H1 (cell line): ENCODE measurements around the gene DRAXIN. TPM values are rescaled to one million over a fixed set of nuclear protein-coding genes. Genes with fewer than 3 reads are reported as not detected.

Source experiments
- CTCF ChIA-PET: fragments of 300-600 bp; sonication (Branson Sonifier 250); formaldehyde crosslinking; loops from one replicate; lab custom pipeline; 2021; ENCODE audit not compliant: partially characterized antibody; lab: Charles Lee
- POLR2A ChIA-PET: fragments of 300-600 bp; sonication (Branson Sonifier 250); formaldehyde crosslinking; loops from one replicate; lab custom pipeline; 2021; ENCODE audit warnings: inconsistent platforms; ENCODE audit not compliant: partially characterized antibody; lab: Charles Lee
- DNase-seq, 2 experiments: peaks; one replicate each; pipeline versions ENCODE4 v3.0.0 to v3.0.0-alpha.2; 2010 to 2022; ENCODE audit warnings: low spot score in 2 of 2, low read depth in 1 of 2, mixed read lengths in 1 of 2
- FAIRE-seq: peaks from 2 replicates; lab custom pipeline; 2011; peaks lifted over from hg19 to GRCh38; lab: Jason Lieb, UNC
- H2AFZ ChIP-seq: 2 replicates; pipeline ENCODE4 v1.8.1; 2012; ENCODE audit warnings: low read length, inconsistent platforms
- H2AK5ac ChIP-seq: 2 replicates; pipeline ENCODE4 v1.6.1; 2013; ENCODE audit warnings: low read depth, low read length
- H2BK120ac ChIP-seq: replicated peaks from 2 replicates; pipeline ENCODE3; 2013; ENCODE audit warnings: low read depth, low read length, inconsistent platforms
- H2BK12ac ChIP-seq: 2 replicates; pipeline ENCODE4 v1.6.1; 2013; ENCODE audit warnings: low read depth, low read length
- H2BK15ac ChIP-seq: 2 replicates; pipeline ENCODE4 v1.6.1; 2013; ENCODE audit warnings: low read length
- H2BK20ac ChIP-seq: 2 replicates; pipeline ENCODE4 v1.6.1; 2013; ENCODE audit warnings: low read length
- H2BK5ac ChIP-seq: 2 replicates; pipeline ENCODE4 v1.6.1; 2013; ENCODE audit warnings: low read depth, low read length
- H3K14ac ChIP-seq: 2 replicates; pipeline ENCODE4 v1.6.1; 2013; ENCODE audit warnings: inconsistent platforms; ENCODE audit not compliant: insufficient read length
- H3K18ac ChIP-seq: 2 replicates; pipeline ENCODE4 v1.6.1; 2013; ENCODE audit warnings: low read length; ENCODE audit errors: extremely low read depth
- H3K23ac ChIP-seq: 2 replicates; pipeline ENCODE4 v1.6.1; 2013; ENCODE audit warnings: inconsistent platforms; ENCODE audit not compliant: insufficient read length
- H3K23me2 ChIP-seq: 2 replicates; pipeline ENCODE4 v1.6.1; 2013; ENCODE audit warnings: low read depth, low read length
- H3K27ac ChIP-seq: 2 replicates; pipeline ENCODE4 v1.6.1; 2011; ENCODE audit warnings: low read depth, low read length, inconsistent platforms
- H3K27me3 ChIP-seq, 4 experiments: replicated peaks in 1 of 4; 1 replicate in 1 of 4; 2 replicates in 3 of 4; pipeline versions ENCODE4 v1.6.1 to v1.8.1; 2011 to 2013; ENCODE audit warnings: low read length in 3 of 4, mild to moderate bottlenecking in 3 of 4, inconsistent platforms in 2 of 4, mixed read lengths in 2 of 4, moderate library complexity in 1 of 4; ENCODE audit not compliant: control insufficient read depth in 3 of 4, insufficient read depth in 3 of 4; ENCODE audit errors: extremely low read depth in 1 of 4
- H3K36me3 ChIP-seq, 4 experiments: 2 replicates each; pipeline versions ENCODE4 v1.6.1 to v1.8.1; 2011 to 2013; ENCODE audit warnings: mild to moderate bottlenecking in 4 of 4, low read length in 3 of 4, moderate library complexity in 2 of 4, control low read depth in 1 of 4, inconsistent platforms in 1 of 4; ENCODE audit not compliant: insufficient read depth in 4 of 4, control insufficient read depth in 2 of 4
- H3K4ac ChIP-seq: replicated peaks from 2 replicates; pipeline ENCODE3; 2013; ENCODE audit warnings: low read length, low read depth, mixed read lengths, inconsistent platforms; ENCODE audit not compliant: insufficient read length
- H3K4me1 ChIP-seq, 4 experiments: replicated peaks in 1 of 4; 1 replicate in 1 of 4; 2 replicates in 3 of 4; pipeline versions ENCODE4 v1.6.1 to v1.8.1; 2011 to 2013; ENCODE audit warnings: low read length in 3 of 4, inconsistent platforms in 2 of 4, mixed read lengths in 1 of 4; ENCODE audit not compliant: insufficient read depth in 4 of 4, control insufficient read depth in 3 of 4
- H3K4me2 ChIP-seq, 2 experiments: 2 replicates each; pipeline versions ENCODE4 v1.6.1 to v1.8.1; 2011 to 2013; ENCODE audit warnings: low read depth in 2 of 2, low read length in 2 of 2, control low read depth in 1 of 2, inconsistent platforms in 1 of 2, mild to moderate bottlenecking in 1 of 2; ENCODE audit not compliant: insufficient read depth in 1 of 2
- H3K4me3 ChIP-seq, 4 experiments: fragments of 200-600, 300-600 bp in 1 of 4; sonication (generic), shearing (Covaris generic), sonication (Bioruptor Twin) in 1 of 4; 2 replicates each; pipeline versions ENCODE4 v1.5.1 to v1.8.1; 2011 to 2016; ENCODE audit warnings: low read length in 4 of 4, low read depth in 3 of 4, control low read depth in 2 of 4, inconsistent platforms in 2 of 4, mild to moderate bottlenecking in 2 of 4, mixed read lengths in 1 of 4, moderate library complexity in 1 of 4; ENCODE audit not compliant: insufficient read depth in 2 of 4; ENCODE audit errors: extremely low read depth in 1 of 4
- H3K56ac ChIP-seq: replicated peaks from 2 replicates; pipeline ENCODE3; 2013; ENCODE audit warnings: low read depth, mild to moderate bottlenecking, mixed read lengths, low read length, inconsistent platforms; ENCODE audit not compliant: insufficient read length
- H3K79me1 ChIP-seq: 2 replicates; pipeline ENCODE4 v1.6.1; 2013; ENCODE audit warnings: low read depth, low read length, control low read depth
- H3K79me2 ChIP-seq, 2 experiments: 2 replicates each; pipeline versions ENCODE4 v1.6.1 to v1.8.1; 2012 to 2013; ENCODE audit warnings: low read length in 2 of 2, mild to moderate bottlenecking in 2 of 2, inconsistent platforms in 1 of 2; ENCODE audit not compliant: insufficient read depth in 2 of 2, control insufficient read depth in 1 of 2
- H3K9ac ChIP-seq, 4 experiments: replicated peaks in 1 of 4; 1 replicate in 1 of 4; 2 replicates in 3 of 4; pipeline versions ENCODE4 v1.6.1 to v1.8.1; 2011 to 2013; ENCODE audit warnings: low read depth in 3 of 4, low read length in 3 of 4, control low read depth in 2 of 4, mild to moderate bottlenecking in 2 of 4, moderate library complexity in 2 of 4, inconsistent platforms in 1 of 4; ENCODE audit errors: extremely low read depth in 1 of 4
- H3K9me3 ChIP-seq, 2 experiments: 2 replicates each; pipeline versions ENCODE4 v1.6.1 to v1.8.1; 2012 to 2013; ENCODE audit warnings: mild to moderate bottlenecking in 2 of 2, moderate library complexity in 2 of 2, control low read depth in 1 of 2, inconsistent platforms in 1 of 2, low read depth in 1 of 2, low read length in 1 of 2, mixed read lengths in 1 of 2; ENCODE audit not compliant: insufficient read depth in 2 of 2
- H4K20me1 ChIP-seq, 2 experiments: replicated peaks in 1 of 2; 2 replicates each; pipeline versions ENCODE3 to v1.8.1; 2011 to 2013; ENCODE audit warnings: inconsistent platforms in 2 of 2, low read length in 2 of 2, mild to moderate bottlenecking in 1 of 2; ENCODE audit not compliant: insufficient read depth in 2 of 2, control insufficient read depth in 1 of 2
- H4K5ac ChIP-seq: 2 replicates; pipeline ENCODE4 v1.6.1; 2013; ENCODE audit warnings: low read length, low read depth, mixed read lengths, inconsistent platforms; ENCODE audit not compliant: insufficient read length
- H4K8ac ChIP-seq: 2 replicates; pipeline ENCODE4 v1.8.0; 2013; ENCODE audit warnings: mild to moderate bottlenecking, moderate library complexity, low read length, inconsistent platforms; ENCODE audit not compliant: insufficient read depth; ENCODE audit errors: extremely low read depth
- H4K91ac ChIP-seq: replicated peaks from 2 replicates; pipeline ENCODE3; 2013; ENCODE audit warnings: low read length, mixed read lengths, inconsistent platforms; ENCODE audit not compliant: insufficient read length
- EP300 ChIP-seq, 2 experiments: IDR thresholded peaks; 1 replicate in 1 of 2; 2 replicates in 1 of 2; pipeline ENCODE4 v1.6.1; 2011 to 2012; ENCODE audit warnings: low read depth in 2 of 2, low read length in 2 of 2, mild to moderate bottlenecking in 2 of 2, borderline replicate concordance in 1 of 2, inconsistent platforms in 1 of 2, moderate library complexity in 1 of 2
- NRF1 ChIP-seq: IDR thresholded peaks from 2 replicates; pipeline ENCODE4 v1.6.1; 2011; ENCODE audit warnings: mild to moderate bottlenecking, low read depth, low read length, improper control_type of control experiment
- RBBP5 ChIP-seq: IDR thresholded peaks from 2 replicates; pipeline ENCODE4 v1.7.1; 2012; ENCODE audit warnings: low read depth, mild to moderate bottlenecking, inconsistent platforms, low read length, moderate library complexity, borderline replicate concordance
- TAF7 ChIP-seq: optimal IDR thresholded peaks from 2 replicates; pipeline ENCODE3; 2011; ENCODE audit warnings: low read depth, mild to moderate bottlenecking, inconsistent platforms, low read length, moderate library complexity, borderline replicate concordance
- TBP ChIP-seq: IDR thresholded peaks from 2 replicates; pipeline ENCODE4 v1.6.1; 2011; ENCODE audit warnings: low read depth, low read length, improper control_type of control experiment
- YY1 ChIP-seq: IDR thresholded peaks from 2 replicates; pipeline ENCODE4 v1.6.1; 2011; ENCODE audit warnings: low read depth, mild to moderate bottlenecking, low read length
- WGBS, 2 experiments: shearing (Covaris generic) in 1 of 2; methylation state at CpG; one replicate each; pipeline versions ENCODE4 v1.1.6 to v1.1.7; 2013 to 2015; ENCODE audit warnings: low lambda C conversion rate in 2 of 2, mixed read lengths in 2 of 2, inconsistent platforms in 1 of 2, low coverage in 1 of 2, missing lambda C conversion rate in 1 of 2; ENCODE audit not compliant: insufficient replicate concordance in 2 of 2, insufficient coverage in 1 of 2, insufficient read length in 1 of 2; ENCODE audit errors: extremely low coverage in 1 of 2, missing lambda C conversion rate in 1 of 2; 5-methylcytosine and 5-hydroxymethylcytosine counted together
- polyA plus RNA-seq, 7 experiments: library from polyadenylated mRNA; depleted of rRNA in 3 of 7; stranded (reverse) in 5 of 7; unstranded in 2 of 7; fragments of >200 nt in 5 of 7; fragments of 200-250 nt in 2 of 7; gene quantifications; 1 replicate in 5 of 7; 2 replicates in 1 of 7; 4 replicates in 1 of 7; pipeline versions ENCODE4 v1.2.1 to v1.2.3, GENCODE V29; 2011 to 2013; ENCODE audit warnings: missing spikeins in 2 of 7, mixed read lengths in 2 of 7
- total RNA-seq: library from RNA; stranded (reverse); fragmentation: NEBNext Ultra II Directional; extraction: Animal tissue kit (Norgen Biotek cat#: 25700); gene quantifications from 2 replicates; pipeline ENCODE4 v1.2.1, GENCODE V29; 2021

The DRAXIN gene
- total and polyA plus RNA-seq, 2 of the 8 experiments (the other 6 are each of a cell fraction or from before 2014, with no cell fraction given) = 4.6 to 17.6 TPM

GRCh38 chr1:11703357-11704193, 12.1 kb downstream of the DRAXIN start:
- peak overlapping the region; percentile 50 for H4K91ac ChIP-seq
- H3K9ac ChIP-seq = no peak overlapping the region
- H3K23me2 ChIP-seq = peaks cover 6% of the 10 kb centered on the region
- DNase-seq = no peak
- no peak overlapping the region for H3K4me3 ChIP-seq
- H4K5ac ChIP-seq = no peak overlapping the region
- no peak overlapping the region for H3K27ac ChIP-seq
- H3K4me1 ChIP-seq = peaks cover 7 to 51% (median 34%) of the 10 kb centered on the region in 4 experiments
- POLR2A ChIA-PET = interaction anchor here (1.0 to 14.6 kb wide), 6 partner anchors 11 to 84 kb away, joined by 4 to 329 read pairs (median 8); partner anchors contain the start of genes DRAXIN, FBXO44, FBXO6 and MAD2L2
- peak overlapping the region; percentile 76; the same call in 1 of the 2 replicates for H2BK15ac ChIP-seq
- H3K79me2 ChIP-seq = peaks cover 6 to 12% of the 10 kb centered on the region in 2 experiments; a peak in 2 of 4 replicates
- H2BK5ac ChIP-seq = peak overlapping the region; percentile 55; the same call in 1 of the 2 replicates
- H3K23ac ChIP-seq = no peak overlapping the region
- H3K4ac ChIP-seq = peak overlapping the region; percentile 17
- H3K27me3 ChIP-seq = no peaks in the 10 kb centered on the region; a peak in 1 of 7 replicates
- H4K8ac ChIP-seq = no peak overlapping the region
- peaks cover 0 to 7% of the 10 kb centered on the region in 2 experiments for H4K20me1 ChIP-seq
- peak overlapping the region; percentile 95 for H2AK5ac ChIP-seq
- H3K56ac ChIP-seq = no peak overlapping the region
- CTCF ChIA-PET = interaction anchor here (1.3 to 9.2 kb wide), 7 partner anchors 8 to 58 kb away, joined by 3 to 266 read pairs (median 13); partner anchors contain the start of genes DRAXIN and MAD2L2
- no peak overlapping the region; the same call in 1 of the 2 replicates for H2AFZ ChIP-seq
- TF ChIP-seq TAF7 = no peak
- no peak for TF ChIP-seq NRF1
- no peak for TF ChIP-seq RBBP5
- no peak for TF ChIP-seq TBP
- no peak for TF ChIP-seq EP300 (IDR thresholded peaks at IDR 0.05; ENCODE audit: borderline replicate concordance in 1 of 2, low read depth in 2 of 2, low read length in 2 of 2)
- no peak for TF ChIP-seq YY1
- peaks cover 0 to 6% (median 0%) of the 10 kb centered on the region in 4 experiments; a peak in 1 of 8 replicates for H3K36me3 ChIP-seq
- no peak overlapping the region for H3K14ac ChIP-seq
- peak overlapping the region; percentile 94 for H2BK20ac ChIP-seq
- 86% methylated on average over 8 of the region's 8 CpGs; no CpG with 5 or more reads in 1 of the 2 experiments for WGBS, 2 experiments
- no peak for FAIRE-seq
- H3K4me2 ChIP-seq = peak overlapping the region; percentile 7 to 21; a peak in 2 of 4 replicates
- peak overlapping the region; percentile 91; the same call in 1 of the 2 replicates for H2BK12ac ChIP-seq
- peak overlapping the region; percentile 10 for H2BK120ac ChIP-seq
- peak overlapping the region; percentile 2; the same call in 1 of the 2 replicates for H3K18ac ChIP-seq
- H3K9me3 ChIP-seq = no peaks in the 10 kb centered on the region
- peaks cover 9% of the 10 kb centered on the region for H3K79me1 ChIP-seq
